CD14-positive monocyte (primary cell): ENCODE data around the gene MS4A4A. TPM values are rescaled to one million over a fixed set of nuclear protein-coding genes. Genes with fewer than 3 reads are reported as not detected.
"Not testable (repeated sequence)": the region's sequence is repeated elsewhere in the genome, so short reads cannot be mapped to it uniquely, and the experiment has no call there.

Experiments
- DNase-seq, 3 donors: peaks; one replicate each; pipeline ENCODE4 v3.0.0-alpha.2; 2011 to 2022
- H2AFZ ChIP-seq: 2 replicates; pipeline ENCODE4 v1.6.0; 2012; ENCODE audit warnings: mild to moderate bottlenecking, low read depth, low read length, inconsistent platforms; ENCODE audit not compliant: insufficient read depth, poor library complexity, severe bottlenecking
- H3K27ac ChIP-seq, 2 donors: 1 replicate in 1 of 2; 2 replicates in 1 of 2; pipeline ENCODE4 v1.5.1; 2012 to 2013; ENCODE audit warnings: low read length in 2 of 2, control low read depth in 1 of 2, inconsistent platforms in 1 of 2, low read depth in 1 of 2, mild to moderate bottlenecking in 1 of 2
- H3K27me3 ChIP-seq, 2 donors: one replicate each; pipeline versions ENCODE4 v1.6.0 to v1.6.1; 2011 to 2013; ENCODE audit warnings: low read length in 2 of 2; ENCODE audit not compliant: control insufficient read depth in 2 of 2, insufficient read depth in 2 of 2
- H3K36me3 ChIP-seq, 2 donors: replicated peaks in 1 of 2; 1 replicate in 1 of 2; 2 replicates in 1 of 2; pipeline versions ENCODE4 v1.5.1 to v1.6.1; 2012 to 2013; ENCODE audit warnings: low read length in 2 of 2, control low read depth in 1 of 2, inconsistent platforms in 1 of 2, mild to moderate bottlenecking in 1 of 2; ENCODE audit not compliant: insufficient read depth in 2 of 2, control insufficient read depth in 1 of 2
- H3K4me1 ChIP-seq, 2 donors: 1 replicate in 1 of 2; 2 replicates in 1 of 2; pipeline versions ENCODE4 v1.5.1 to v1.6.1; 2012 to 2013; ENCODE audit warnings: low read length in 2 of 2, control low read depth in 1 of 2, inconsistent platforms in 1 of 2, mild to moderate bottlenecking in 1 of 2, moderate library complexity in 1 of 2; ENCODE audit not compliant: insufficient read depth in 2 of 2, control insufficient read depth in 1 of 2
- H3K4me2 ChIP-seq: replicated peaks from 2 replicates; pipeline ENCODE3; 2012; ENCODE audit warnings: low read length, moderate library complexity, mild to moderate bottlenecking; ENCODE audit not compliant: poor library complexity, severe bottlenecking; ENCODE audit errors: extremely low read depth
- H3K4me3 ChIP-seq, 3 experiments: fragments of 200-600 bp in 1 of 3; sonication (generic) in 1 of 3; replicated peaks in 1 of 3; 1 replicate in 2 of 3; 2 replicates in 1 of 3; pipeline ENCODE4 v1.5.1; 2011 to 2013; ENCODE audit warnings: low read length in 3 of 3, mild to moderate bottlenecking in 3 of 3, control low read depth in 2 of 3, low read depth in 2 of 3, inconsistent platforms in 1 of 3, moderate library complexity in 1 of 3
- H3K79me2 ChIP-seq: 2 replicates; pipeline ENCODE4 v1.6.0; 2012; ENCODE audit warnings: mild to moderate bottlenecking, control low read depth, inconsistent platforms, low read length, moderate library complexity; ENCODE audit not compliant: insufficient read depth
- H3K9ac ChIP-seq: 2 replicates; pipeline ENCODE4 v1.6.0; 2017; ENCODE audit warnings: low read length, mild to moderate bottlenecking; ENCODE audit not compliant: insufficient read depth, poor library complexity, severe bottlenecking
- H3K9me3 ChIP-seq, 2 donors: replicated peaks in 1 of 2; 1 replicate in 1 of 2; 2 replicates in 1 of 2; pipeline versions ENCODE4 v1.5.1 to v1.6.1; 2012 to 2013; ENCODE audit warnings: low read length in 2 of 2, control low read depth in 1 of 2; ENCODE audit not compliant: control insufficient read depth in 1 of 2, insufficient read depth in 1 of 2
- H4K20me1 ChIP-seq: 2 replicates; pipeline ENCODE4 v1.6.0; 2012; ENCODE audit warnings: mild to moderate bottlenecking, low read length, control low read depth, moderate library complexity; ENCODE audit not compliant: insufficient read depth
- H3K27ac Mint-ChIP-seq, 7 donors: one replicate each; pipeline ENCODE4 v1.8.0; 2020; ENCODE audit warnings: mild to moderate bottlenecking in 7 of 7, mixed read lengths in 7 of 7, moderate library complexity in 6 of 7, inconsistent platforms in 2 of 7
- H3K27me3 Mint-ChIP-seq, 3 donors: one replicate each; pipeline ENCODE4 v1.8.0; 2021 to 2022; ENCODE audit warnings: low read depth in 3 of 3, mild to moderate bottlenecking in 3 of 3, mixed read lengths in 3 of 3, moderate library complexity in 3 of 3, inconsistent platforms in 1 of 3
- H3K36me3 Mint-ChIP-seq, 2 donors: one replicate each; pipeline ENCODE4 v1.8.0; 2020; ENCODE audit warnings: mixed read lengths in 2 of 2, inconsistent platforms in 1 of 2, mild to moderate bottlenecking in 1 of 2
- H3K4me1 Mint-ChIP-seq: one replicate; pipeline ENCODE4 v1.8.0; 2020; ENCODE audit warnings: mild to moderate bottlenecking, mixed read lengths
- H3K4me3 Mint-ChIP-seq, 2 donors: one replicate each; pipeline ENCODE4 v1.8.0; 2020; ENCODE audit warnings: mild to moderate bottlenecking in 2 of 2, mixed read lengths in 2 of 2, moderate library complexity in 1 of 2
- H3K9me3 Mint-ChIP-seq, 7 donors: one replicate each; pipeline ENCODE4 v1.8.0; 2020 to 2022; ENCODE audit warnings: mixed read lengths in 7 of 7, mild to moderate bottlenecking in 6 of 7, moderate library complexity in 6 of 7, inconsistent platforms in 2 of 7
- WGBS: methylation state at CpG from one replicate; pipeline ENCODE4 v1.1.5; 2013; ENCODE audit warnings: missing lambda C conversion rate; ENCODE audit not compliant: insufficient coverage; 5-methylcytosine and 5-hydroxymethylcytosine counted together
- intact Hi-C, 2 donors: fragments of 100-400 bp; cut with micrococcal nuclease; formaldehyde crosslinking; loops; one replicate each; pipeline versions ENCODE4 v1.15.0 to v1.15.1; 2023
- polyA plus RNA-seq, 3 donors: library from polyadenylated mRNA; depleted of rRNA in 1 of 3; unstranded in 2 of 3; stranded (reverse) in 1 of 3; fragments of 300-500 nt in 2 of 3; fragments of >200 nt in 1 of 3; fragmentation: Illumina TruSeq in 2 of 3; gene quantifications; 1 replicate in 2 of 3; 2 replicates in 1 of 3; pipeline ENCODE4 v1.2.3, GENCODE V29; 2012 to 2021
- TF ChIP-seq, protein P1 (sequence below): fragments of 200-600 bp; IDR thresholded peaks from one replicate; pipeline ENCODE4 v1.8.0; 2022; ENCODE audit warnings: antibody characterized with exemption, mild to moderate bottlenecking

Gene MS4A4A
- polyA plus RNA-seq, 3 donors: 19.2 to 41.8 (median 27.4) TPM

DNA sequence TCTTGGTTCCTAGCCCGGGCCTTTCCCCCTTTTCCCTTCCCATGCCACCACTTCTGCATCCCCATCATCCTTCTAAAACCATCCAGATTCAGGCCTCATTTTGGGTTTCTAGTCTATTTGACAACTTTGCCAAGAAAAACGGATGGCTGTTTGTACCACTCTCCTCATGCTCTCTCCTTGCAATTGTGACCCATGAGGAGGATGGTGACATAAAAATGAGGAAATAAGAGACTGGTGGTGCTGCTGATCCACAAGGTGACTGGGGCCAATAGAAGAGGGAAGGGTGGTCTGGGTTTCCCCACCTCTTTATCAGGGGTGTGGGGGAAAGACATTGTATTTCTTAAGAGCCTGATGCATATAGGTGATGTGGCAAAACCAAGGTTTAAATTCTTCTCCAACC, 1.0 kb downstream of the MS4A4A start:
- Histone ChIP-seq H3K4me2 (peak overlapping the region; percentile 66), H3K4me3 (peak overlapping the region in 1 of 3 experiments; percentile 59), H3K79me2 (peaks cover 47% of the 10 kb centered on the region), H3K27ac (peak overlapping the region; percentile 68 to 90), H3K27me3 (no peaks in the 10 kb centered on the region), H3K4me1 (peaks cover 37 to 47% of the 10 kb centered on the region in 2 donors), H2AFZ (no peak overlapping the region), H3K9ac (peak overlapping the region; percentile 35), H3K9me3 (no peaks in the 10 kb centered on the region), H3K36me3 (no peaks in the 10 kb centered on the region), H4K20me1 (no peaks in the 10 kb centered on the region)
- intact Hi-C loops: no loop called here
- 83% methylated on average over 1 of the region's 2 CpGs for WGBS
- H3K36me3 Mint-ChIP-seq: peaks cover 11 to 22% of the 10 kb centered on the region in 2 donors
- H3K27me3 Mint-ChIP-seq: no peaks in the 10 kb centered on the region
- H3K4me3 Mint-ChIP-seq: peak overlapping the region; percentile 67 to 86
- H3K9me3 Mint-ChIP-seq: peaks cover 0 to 4% (median 2%) of the 10 kb centered on the region in 7 donors
- H3K4me1 Mint-ChIP-seq: peaks cover 52% of the 10 kb centered on the region
- peak; percentile 38 to 71 (median 54) for DNase-seq
- peak overlapping the region; percentile 89 to 97 (median 95) for H3K27ac Mint-ChIP-seq
- TF ChIP-seq, protein P1, sequence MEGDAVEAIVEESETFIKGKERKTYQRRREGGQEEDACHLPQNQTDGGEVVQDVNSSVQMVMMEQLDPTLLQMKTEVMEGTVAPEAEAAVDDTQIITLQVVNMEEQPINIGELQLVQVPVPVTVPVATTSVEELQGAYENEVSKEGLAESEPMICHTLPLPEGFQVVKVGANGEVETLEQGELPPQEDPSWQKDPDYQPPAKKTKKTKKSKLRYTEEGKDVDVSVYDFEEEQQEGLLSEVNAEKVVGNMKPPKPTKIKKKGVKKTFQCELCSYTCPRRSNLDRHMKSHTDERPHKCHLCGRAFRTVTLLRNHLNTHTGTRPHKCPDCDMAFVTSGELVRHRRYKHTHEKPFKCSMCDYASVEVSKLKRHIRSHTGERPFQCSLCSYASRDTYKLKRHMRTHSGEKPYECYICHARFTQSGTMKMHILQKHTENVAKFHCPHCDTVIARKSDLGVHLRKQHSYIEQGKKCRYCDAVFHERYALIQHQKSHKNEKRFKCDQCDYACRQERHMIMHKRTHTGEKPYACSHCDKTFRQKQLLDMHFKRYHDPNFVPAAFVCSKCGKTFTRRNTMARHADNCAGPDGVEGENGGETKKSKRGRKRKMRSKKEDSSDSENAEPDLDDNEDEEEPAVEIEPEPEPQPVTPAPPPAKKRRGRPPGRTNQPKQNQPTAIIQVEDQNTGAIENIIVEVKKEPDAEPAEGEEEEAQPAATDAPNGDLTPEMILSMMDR: no peak

DNA sequence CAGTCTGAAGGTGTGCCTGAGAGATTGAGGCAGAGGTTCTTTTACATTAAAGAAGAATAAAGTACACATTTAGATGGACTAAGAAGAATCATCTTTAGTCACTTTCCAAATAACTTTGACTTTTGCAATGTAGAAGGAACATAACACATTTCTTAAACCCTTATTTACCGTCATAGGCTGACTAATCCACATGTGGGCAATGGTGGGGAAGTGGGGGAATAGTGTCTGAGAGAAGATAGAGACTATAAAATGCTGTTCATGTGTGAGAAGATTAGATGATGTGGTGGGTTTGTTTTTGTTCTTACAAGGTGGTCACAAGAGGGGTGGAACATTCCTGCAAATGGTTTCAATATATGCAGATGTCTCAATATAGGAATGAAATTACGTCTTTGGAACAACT, 1.8 kb downstream of the MS4A4A start:
- Histone ChIP-seq H3K9me3 (no peaks in the 10 kb centered on the region), H3K4me2 (peak overlapping the region; percentile 66), H3K27ac (peak overlapping the region in 1 of 2 donors; percentile 90), H3K79me2 (peaks cover 55% of the 10 kb centered on the region), H3K36me3 (peaks cover 0 to 2% of the 10 kb centered on the region in 2 donors), H2AFZ (no peak overlapping the region), H3K4me3 (peak overlapping the region in 1 of 3 experiments; percentile 59), H3K27me3 (no peaks in the 10 kb centered on the region), H4K20me1 (no peaks in the 10 kb centered on the region), H3K4me1 (peaks cover 37 to 47% of the 10 kb centered on the region in 2 donors), H3K9ac (peak overlapping the region; percentile 35)
- intact Hi-C loops: no loop called here
- DNase-seq: peak; percentile 70 to 83 (median 80)
- peak overlapping the region; percentile 89 to 97 (median 95) for H3K27ac Mint-ChIP-seq
- peaks cover 0 to 2% (median 0%) of the 10 kb centered on the region in 7 donors for H3K9me3 Mint-ChIP-seq
- no peaks in the 10 kb centered on the region for H3K27me3 Mint-ChIP-seq
- no CpG with 5 or more reads among the region's 2 CpGs for WGBS
- TF ChIP-seq, protein P1: no peak
- H3K36me3 Mint-ChIP-seq: peaks cover 19 to 30% of the 10 kb centered on the region in 2 donors
- peaks cover 52% of the 10 kb centered on the region for H3K4me1 Mint-ChIP-seq
- peak overlapping the region in 1 of 2 donors; percentile 43 for H3K4me3 Mint-ChIP-seq

DNA sequence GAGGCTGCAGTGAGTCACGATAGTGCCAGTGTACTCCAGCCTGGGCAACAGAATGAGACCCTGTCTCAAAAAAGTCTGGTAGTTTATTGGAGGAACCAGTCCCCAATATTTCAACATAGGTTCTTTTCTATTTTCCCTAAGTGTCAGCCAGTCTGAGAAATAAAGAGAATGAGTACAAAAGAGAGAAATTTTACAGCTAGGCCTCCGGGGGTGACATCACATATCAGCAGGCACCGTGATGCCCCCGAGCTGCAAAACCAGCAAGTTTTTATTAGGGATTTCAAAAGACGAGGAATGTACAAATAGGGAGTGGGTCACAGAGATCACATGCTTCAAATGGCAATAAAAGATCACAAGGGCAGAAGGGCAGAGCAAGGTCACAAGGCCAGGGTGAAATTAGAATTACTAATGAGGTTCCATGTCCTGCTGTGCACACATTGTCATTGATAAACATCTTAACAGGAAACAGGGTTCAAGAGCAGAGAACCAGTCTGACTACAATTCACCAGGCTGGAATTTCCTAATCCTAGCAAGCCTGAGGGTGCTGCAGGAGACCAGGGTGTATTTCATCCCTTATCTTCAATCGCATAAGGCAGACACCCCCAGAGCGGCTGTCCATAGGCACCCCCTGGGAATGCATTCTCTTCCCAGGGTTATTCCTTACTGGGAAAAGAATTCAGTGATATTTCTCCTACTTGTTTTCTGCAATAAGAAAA, 5.1 kb downstream of the MS4A4A start:
- H3K27ac ChIP-seq, H3K9me3 ChIP-seq, DNase-seq, H3K4me3 Mint-ChIP-seq, H4K20me1 ChIP-seq, H3K4me2 ChIP-seq, H2AFZ ChIP-seq, H3K9ac ChIP-seq, H3K4me3 ChIP-seq, intact Hi-C loops, H3K27me3 Mint-ChIP-seq, H3K27me3 ChIP-seq: not testable (repeated sequence)
- WGBS: 100% methylated on average over 1 of the region's 7 CpGs
- Mint-ChIP-seq H3K4me1 (peaks cover 50% of the 10 kb centered on the region), H3K9me3 (peaks cover 0 to 10% (median 6%) of the 10 kb centered on the region in 7 donors), H3K36me3 (peaks cover 27 to 41% of the 10 kb centered on the region in 2 donors), H3K27ac (peak overlapping the region in 4 of 7 donors; percentile 11 to 47 (median 28))
- peaks cover 81% of the 10 kb centered on the region for H3K79me2 ChIP-seq
- peaks cover 28 to 34% of the 10 kb centered on the region in 2 donors for H3K4me1 ChIP-seq
- peaks cover 0 to 21% of the 10 kb centered on the region in 2 donors for H3K36me3 ChIP-seq
